Activated CD4-positive, CD25-positive, alpha-beta regulatory T cell treated with anti-CD3 and anti-CD28 coated beads, Interleukin-2, amount 50 U/mL, for 16 hours (primary cell): ENCODE data around the gene POLD2.

ENCODE experiments used
- DNase-seq: peaks from one replicate; pipeline ENCODE4 v3.0.0-alpha.2; 2020; ENCODE audit warnings: low read depth, low spot score

The POLD2 gene

DNA sequence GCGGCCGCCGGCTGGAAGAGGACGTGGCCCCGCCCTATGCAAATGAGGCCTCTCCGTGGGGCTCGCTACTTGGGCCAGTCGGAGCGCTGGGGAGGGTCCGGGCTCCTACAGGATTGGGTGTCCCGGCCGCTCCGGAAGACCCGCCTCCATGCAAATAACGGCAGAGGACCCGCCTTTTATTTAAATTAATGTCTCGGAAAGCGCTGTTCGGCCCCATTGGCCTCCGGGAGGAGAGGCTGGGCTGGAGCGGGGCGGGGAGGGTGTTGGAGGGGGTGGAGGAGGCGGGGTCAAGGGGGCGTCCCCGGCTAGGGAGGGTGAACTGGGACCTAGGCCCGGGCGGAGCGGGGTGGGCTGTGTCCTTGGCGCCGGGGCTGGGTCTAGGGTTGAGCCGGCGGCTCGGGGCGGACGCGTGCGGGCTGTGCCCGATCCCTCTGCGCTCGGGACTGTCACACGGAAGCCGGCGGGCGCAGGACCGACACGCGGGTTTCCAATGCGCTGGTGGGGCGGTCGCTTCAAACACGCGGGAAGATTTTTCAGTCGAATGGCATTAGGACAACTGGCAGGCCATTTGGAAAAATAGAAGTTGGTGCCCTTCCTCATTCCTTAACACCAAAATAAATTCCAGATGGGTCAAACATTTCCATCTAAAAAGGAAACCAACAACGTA is 40.7 kb downstream of the POLD2 start:
- peak; percentile 95 for DNase-seq

DNA sequence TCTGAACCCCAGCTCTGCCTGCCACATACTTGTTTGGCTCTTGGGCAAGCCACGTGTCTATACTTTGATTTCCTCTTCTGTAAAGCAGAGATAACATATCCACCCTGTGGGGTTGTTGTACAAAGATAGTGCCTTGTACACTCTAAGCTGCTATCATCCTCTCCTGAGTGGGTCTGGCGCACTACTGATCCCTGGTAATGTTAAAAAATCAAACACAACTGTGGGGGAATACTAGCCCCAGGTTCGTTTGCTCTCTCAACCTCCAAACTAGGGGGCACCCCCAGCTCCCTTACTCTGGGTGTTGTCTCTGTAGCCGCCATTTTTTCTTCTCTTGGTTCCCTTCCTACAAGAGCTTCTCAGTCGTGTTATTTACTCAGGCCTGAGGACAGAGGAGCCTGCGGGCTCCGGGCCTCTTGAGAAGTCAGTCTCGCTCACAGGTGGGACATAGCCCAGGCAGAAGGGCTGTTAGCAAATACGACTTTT is 42.0 kb downstream of the POLD2 start:
- DNase-seq = no peak

DNA sequence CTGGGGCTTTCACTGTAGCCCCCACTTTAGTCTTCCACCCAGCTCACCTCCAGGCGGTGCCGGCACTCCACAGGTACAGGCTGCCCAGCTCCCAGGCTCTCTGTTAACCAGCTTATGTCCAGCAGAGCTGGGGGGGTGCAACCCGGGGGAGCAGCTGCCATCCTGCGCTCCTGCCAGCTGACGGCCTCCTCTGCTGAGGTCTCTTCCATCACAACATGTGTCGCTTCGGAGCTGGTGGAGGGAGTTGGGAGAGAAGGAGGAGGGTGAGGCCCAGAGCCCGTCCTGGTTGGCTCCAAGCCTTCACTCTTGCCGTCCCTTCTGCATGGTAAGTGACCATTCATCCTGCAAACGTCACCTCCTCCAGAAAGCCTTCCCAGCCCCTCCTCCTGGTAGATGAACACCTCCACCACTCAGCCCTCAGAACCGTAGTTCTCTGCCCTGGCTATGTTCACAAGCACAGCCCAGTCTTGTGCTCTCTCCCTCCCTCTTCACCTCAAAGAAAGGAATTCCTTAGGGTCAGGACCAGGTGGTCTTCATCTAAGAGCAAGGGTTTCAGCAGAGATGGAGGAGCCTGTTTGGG is 42.6 kb downstream of the POLD2 start:
- DNase-seq = no peak

DNA sequence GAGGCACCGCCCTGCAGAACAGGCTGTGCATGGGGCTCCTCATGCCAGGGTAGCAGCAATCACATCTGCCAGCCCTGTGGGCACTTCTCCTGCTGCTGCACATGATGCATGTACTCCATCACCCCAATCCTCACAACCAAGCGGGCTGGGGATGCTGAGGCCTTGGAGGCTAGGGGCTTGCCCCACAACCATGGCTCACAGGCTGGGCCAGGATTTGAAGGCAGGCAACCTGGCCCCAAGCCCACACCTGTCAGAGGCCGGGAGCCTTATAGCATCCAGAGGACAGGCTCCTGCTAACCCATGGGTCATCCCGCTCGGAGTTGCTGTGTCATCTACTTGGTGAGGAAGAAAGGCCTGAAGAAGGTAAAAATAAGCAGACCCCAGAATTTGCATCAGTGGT is 43.2 kb downstream of the POLD2 start:
- no peak for DNase-seq

DNA sequence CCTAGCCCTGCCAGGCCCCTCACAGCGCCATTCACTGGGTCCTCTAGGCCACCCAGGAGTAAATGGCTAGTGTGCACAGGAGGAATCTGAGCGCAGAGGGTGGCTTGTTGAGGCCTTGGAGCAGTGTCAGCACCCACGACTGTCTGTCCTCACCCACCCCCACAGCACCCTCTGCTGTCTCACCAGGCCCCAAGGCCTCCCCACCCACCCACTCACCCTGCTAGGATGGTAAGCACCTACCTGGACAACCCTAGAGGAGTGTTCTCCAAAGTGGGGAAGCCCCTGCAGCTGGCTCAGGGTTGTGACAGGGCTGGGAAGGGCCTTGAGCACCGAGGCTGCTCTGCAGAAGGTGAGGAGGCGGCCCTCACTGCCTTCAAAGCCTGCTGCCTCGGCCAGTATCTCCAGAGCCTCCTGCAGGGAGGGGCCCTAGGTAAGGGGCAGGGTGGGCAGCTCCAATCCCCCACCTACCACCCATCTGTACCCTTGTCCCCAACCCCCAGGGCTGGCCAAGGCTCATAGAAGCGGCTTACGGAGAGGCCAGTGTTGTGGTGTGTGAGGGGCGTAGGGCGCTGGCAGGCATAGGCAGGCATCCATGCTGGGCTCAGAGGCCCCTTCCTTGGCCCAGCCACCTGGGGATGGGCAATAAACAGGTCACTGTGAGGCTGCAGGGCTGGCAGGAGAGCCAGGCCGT is 43.9 kb downstream of the POLD2 start:
- DNase-seq = no peak

DNA sequence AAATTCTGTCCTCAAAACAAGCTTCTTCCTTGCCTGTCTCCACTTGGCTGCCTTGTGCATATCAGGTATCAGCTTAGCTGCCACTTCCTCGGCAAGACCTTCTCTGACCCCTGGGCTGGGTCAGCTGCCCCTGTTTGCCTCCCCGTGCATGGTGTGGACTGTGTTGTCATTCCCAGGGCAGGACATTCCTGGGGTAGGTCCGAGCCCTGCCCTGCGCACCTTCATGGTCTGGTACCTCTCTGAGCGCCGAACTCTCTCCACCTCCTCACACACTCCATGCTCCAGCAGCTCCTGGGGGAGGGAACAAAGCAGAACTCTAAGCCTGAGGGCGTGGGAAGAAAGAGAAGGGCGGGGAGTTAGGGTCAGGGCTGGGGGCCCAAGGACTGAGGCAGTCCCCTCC is 44.8 kb downstream of the POLD2 start:
- no peak for DNase-seq

DNA sequence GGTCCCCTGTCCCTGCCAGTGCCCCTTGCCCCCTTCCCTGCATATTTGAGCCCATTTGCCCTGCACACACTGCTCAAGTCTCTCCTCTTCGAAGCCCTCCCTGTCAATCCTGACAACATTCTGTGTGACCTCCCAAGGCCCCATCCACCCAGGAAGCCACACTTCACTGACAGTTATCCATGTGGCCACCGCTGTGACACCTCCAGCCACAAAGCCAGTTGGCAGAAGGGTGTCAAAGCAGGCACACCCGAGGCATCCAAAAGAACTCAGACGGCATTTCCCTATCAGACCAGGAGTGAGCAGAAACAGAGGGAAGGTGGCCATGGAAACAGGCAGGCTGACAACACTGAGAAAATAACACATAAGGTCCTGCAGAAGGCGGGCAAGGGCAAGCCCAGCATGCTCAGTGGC is 45.7 kb downstream of the POLD2 start:
- DNase-seq = no peak

DNA sequence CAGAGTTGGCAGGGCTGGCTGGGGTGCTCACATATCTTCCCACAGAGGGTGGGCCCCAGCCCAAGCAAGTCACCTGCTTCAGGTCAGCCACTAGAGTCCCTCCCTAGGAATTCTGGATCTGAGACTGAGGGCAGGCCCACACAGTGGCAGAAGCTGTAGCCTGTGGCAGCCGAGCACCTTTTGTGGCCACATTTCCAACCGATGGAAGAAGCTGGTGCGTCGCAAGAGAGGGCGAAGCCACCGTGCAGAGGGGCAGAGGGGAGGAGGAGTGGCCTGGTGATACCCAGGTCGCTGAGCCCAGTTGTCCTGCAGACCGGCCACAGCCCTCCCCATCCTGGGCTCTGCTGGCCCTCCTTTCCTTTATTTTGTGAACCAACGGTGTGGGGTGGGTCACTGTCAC is 46.3 kb downstream of the POLD2 start:
- no peak for DNase-seq

DNA sequence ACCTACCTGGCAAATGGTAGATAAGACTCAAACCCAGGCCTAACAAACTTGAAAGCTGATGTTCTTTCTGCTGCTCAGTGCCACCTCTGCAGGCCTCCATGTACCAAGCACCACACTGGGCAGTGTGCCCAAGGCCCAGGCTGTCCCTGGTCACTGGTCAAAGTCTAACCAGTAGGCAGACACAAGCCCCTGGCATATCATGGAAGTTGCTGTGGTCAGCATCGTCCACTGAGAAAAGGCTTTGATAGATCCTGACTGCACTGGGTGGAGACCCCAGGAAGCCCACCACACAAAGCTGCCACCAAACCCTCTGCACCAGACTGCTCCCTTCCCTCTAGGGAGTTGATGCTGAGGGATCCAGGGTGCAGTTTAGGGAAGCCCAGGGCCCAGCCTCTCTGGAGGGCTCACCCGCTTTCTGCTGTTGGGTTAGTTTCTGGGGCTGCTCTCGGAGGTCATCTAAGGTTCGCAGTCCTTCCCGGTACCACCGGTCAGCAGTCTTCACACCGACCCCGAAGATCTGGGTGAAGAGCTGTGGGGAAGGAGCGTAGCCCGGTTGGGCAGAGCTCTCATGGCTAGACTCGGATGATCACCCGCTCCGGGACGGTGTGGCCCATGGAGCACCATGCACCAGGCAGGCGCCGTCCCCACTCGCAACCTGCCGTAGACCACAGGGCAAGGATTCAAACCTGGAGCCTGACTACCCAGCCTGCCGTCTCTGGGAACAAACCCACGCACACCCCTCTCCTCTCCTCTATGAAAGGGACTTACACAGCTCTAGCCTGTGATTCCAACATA is 47.0 kb downstream of the POLD2 start:
- DNase-seq = no peak

DNA sequence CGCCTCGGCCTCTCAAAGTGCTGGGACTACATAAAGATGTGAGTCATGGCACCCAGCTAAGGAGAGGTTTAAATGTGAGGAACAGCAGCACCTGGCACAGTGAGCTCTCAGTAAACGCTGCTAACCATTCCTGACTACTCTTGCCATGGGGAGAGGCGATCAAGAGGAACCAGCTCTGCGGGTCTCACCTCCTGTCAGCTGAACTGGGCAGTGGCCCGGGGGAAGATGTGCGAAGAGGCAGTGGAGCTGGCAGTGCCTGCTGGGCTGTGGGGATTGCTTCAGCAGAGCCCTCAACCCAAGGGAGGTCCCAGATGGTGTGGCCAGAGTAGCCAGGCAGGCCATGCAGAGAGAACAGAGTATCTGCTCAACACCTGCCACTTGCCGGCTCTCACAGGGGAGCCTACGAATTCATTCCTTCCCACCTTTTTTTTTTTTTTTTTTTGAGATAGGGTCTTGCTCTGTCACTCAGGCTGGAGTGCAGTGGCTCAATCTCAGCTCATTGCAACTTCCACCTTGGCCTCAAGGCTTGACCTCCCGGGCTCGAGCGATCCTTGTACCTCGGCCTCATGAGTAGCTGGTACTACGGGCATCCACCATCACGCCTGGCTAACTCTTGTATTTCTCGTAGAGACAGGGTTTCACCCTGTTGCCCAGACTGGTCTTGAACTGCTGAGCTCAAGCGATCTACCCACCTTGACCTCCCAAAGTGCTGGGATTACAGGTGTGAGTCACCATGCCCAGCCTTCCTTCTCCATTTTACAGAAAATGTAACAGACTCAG is 47.9 kb downstream of the POLD2 start:
- DNase-seq = no peak

DNA sequence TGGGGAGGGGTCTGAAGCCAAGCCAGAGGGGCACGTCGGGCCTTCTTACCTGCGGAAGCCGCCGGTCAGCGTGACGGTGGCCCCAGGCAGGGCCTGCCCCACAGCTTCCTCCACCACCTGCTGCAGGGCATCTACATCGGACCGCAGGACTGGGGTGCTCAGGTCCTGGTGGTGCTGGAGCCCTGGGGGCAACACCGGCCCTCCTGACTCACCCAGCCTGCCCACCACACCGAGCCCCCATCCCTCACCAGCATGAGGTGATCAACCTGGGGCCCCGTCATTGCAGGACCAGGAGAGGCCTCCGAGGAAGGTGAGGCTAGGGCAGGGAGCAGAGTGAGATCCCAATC is 49.0 kb downstream of the POLD2 start:
- no peak for DNase-seq

DNA sequence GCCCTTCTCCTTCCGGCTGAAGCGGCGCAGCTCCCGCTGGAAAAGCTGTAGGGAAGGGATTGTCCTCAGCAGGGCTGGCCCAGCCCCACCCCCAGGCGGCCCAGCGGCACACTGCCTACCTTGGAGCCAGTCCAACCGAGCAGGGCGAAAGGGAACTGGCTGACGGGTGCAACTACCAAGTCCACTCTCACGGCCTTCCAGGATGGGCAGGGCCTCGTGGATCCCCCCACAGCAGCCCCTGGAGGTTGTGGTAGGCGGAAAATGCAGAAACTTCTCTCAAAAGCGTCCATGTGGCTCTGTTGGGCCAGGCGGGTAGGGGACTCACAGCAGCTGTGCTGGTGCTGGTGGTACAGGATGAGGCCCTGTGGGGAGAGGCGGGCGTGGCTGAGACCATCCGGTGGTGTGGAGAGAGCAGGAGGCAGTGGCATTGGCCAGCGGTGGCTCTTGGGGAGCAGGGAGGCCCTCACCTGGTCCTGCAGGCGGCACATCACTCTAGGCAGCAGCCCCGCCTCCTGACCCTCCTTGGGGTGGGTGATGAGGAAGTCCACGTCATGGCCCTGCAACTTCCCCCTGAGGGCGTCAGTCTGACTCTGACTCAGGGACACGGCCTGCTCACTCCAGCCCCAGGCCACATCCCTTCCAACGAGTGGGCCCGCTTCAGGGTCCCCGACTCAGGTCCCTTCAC is 49.5 kb downstream of the POLD2 start:
- no peak for DNase-seq

DNA sequence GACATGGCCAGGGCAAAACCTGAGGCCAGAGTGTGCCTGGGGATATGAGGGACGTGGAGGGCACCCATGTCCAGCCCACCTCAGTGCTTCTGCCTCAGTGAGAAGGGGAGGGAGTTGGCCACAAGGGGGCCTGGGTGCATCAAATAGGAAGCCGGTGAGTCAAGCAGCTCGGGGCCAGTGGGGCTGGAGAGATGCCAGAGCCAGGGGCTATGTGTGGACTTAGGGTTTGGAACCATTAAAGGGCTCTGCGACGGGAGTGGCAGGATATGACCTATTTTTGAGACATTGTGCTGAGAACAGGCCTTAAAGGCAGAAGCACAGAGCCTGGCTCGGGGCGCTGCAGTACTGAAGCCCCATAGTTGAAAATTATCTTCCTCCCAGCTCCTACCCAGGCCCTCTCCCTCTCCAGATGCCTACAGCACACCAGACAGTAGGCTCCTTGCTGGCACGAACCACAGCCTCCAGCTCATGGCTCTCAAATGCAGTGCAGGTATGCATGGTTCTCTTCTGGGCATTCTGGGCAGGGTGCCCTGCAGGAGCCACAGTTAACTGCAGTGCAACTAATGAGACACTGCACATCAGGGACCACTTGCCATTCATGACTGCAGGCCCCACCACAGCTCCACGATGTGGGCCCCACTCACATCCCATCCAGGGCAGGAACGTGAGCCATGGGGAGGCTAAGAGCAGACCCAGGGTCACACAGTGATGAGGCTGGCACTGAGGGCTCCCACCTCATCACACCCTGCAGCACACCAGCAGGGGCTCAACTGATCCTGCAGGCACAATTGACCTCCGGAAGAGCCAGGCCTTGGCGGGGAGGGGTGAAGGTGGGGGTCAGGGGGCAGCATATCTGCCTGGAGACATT is 50.8 kb downstream of the POLD2 start:
- no peak for DNase-seq

DNA sequence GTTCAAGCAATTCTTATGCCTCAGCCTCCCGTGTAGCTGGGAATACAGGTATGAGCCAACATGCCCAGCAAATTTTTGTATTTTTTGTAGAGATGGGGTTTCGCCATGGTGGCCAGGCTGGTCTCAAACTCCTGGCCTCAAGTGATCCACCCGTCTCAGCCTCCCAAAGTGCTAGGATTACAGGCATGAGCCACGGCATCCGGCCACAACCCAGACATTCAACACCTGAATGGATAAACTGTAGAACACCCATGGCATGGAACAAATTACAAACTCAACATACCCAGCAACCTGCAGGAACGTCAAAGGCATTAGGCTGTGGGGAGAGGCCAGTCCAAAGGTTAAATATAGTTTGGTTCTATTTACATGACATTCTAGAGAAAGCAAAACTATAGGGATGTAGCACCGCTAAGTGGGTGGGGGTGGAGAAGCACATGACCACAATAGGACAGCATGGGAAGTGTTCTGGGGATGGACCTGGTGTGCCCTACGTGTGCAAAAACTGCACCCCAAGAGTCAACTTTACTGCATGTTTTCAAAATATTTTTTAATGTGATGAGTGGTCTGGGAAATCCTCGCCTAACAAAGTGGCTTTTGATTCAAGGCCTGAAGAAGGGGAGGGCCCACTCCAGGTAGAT is 51.5 kb downstream of the POLD2 start:
- no peak for DNase-seq

DNA sequence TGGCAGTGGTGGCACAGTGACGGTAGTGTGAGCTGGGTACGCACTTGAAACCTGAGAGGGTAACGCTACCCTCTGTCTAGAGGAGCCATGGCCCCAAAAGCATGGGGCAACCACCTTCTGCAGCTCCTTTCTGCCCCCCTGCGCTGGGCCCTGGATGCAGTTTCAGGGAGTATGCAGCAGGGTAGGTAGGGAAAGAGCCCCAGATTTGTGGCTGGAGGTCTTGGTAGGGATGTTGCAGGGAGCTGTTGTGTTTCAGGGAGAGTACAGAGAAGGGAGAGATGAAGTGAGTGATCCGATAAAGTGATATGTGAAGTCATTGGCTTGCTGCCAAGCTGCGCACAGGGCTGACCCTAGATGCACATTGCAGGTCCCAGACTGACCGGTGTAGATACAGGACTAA is 55.3 kb downstream of the POLD2 start:
- no peak for DNase-seq

DNA sequence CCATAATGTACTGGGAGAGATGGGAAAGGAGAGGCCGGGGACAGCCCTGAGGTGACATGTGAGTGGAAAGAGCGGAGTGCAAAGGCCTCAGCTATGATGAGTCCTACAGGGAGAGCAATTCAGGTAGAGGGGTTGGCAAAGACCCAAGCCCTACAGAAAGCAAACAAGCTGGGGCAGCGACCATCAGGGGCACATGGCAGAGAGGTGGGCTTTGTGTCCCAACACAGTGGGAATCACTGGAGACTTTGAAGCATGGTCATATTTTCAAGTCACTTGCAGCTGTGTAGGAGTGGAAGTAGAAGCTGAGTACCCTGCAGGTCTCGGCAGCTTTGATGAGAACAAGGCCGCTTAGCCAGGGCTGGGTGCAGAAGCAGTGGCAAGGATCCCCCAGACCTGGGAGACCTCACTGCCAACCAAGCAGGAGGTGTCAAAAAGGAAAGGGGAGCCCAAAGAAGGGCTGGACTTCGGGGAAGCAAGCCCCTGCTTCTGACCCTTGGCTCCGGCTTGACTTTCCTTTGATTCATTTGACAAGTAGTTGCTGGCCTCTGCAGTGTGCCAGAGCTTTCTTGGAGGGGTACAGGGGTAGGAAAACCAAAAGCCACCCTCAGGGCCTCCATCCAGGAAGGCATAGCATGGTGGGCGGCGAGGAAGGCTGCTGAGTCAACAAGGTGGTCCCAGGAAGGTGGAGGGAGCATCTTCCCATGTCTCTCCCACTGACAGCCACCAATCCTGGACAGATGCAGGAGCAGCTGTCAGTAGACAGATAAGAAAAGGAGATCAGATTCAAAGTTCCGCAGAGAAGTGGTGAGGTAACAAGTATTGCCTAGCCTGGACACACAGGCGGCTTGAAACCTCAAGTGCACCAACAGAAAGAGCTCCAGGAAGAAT is 56.0 kb downstream of the POLD2 start:
- no peak for DNase-seq

DNA sequence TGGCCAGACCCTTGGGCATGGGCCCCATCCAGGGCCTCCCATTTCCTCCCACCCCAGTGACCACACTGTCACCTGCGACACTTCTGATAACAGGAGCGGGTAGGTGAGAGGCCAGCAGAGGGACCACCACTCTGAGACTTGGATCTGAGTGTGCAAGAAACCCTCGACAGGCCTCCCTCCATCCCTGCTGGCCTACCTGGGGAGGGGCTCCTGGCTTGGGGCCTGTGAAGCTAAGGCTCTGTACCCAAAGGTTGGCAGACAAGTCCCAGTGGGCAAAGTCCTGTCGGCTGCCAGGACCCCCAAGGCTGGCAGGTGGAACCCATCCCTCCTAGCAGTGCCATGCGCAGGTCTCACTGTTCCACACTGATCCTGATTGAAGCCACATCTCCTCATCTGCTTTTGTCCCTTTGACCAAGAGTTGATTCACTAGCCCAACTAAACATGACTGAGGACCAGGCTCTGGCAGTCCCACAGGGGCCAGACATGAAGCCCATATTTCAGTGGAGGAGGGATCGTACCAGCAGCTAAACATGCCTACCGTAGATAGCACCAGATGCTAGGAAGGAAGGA is 56.8 kb downstream of the POLD2 start:
- no peak for DNase-seq

DNA sequence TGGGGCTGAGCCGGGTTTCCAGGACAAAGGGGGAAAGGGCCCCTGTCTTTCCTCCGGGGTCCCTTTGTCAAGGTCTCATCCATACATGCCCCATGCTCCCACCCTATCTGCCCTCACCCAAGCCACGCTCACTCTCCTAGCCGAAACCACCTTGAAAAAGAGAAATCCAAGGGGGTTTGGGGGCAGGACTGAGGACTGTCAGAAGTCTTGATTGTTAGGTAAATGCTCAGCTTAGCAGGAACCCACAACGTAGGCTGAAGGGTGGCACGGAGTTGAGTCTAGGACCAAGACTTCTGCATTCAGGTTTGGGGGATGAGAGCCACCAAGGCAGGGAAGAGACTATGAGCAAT is 57.3 kb downstream of the POLD2 start:
- no peak for DNase-seq
